22Rv1 (cell line): ENCODE data around the gene ANO8.
A peak's percentile ranks its signal among the peaks of the same experiment; 100 is the strongest.

ENCODE experiments used
- H3K27ac ChIP-seq: fragments of 450-650 bp; 2 replicates; pipeline ENCODE4 v1.5.1; 2017
- CTCF ChIP-seq: fragments of 450-650 bp; IDR thresholded peaks from 2 replicates; pipeline ENCODE4 v1.5.1; 2017; ENCODE audit warnings: mild to moderate bottlenecking
- ZFX ChIP-seq: fragments of 450-650 bp; IDR thresholded peaks from 2 replicates; pipeline ENCODE4 v1.6.1; 2017; ENCODE audit warnings: antibody characterized with exemption, borderline replicate concordance

Gene ANO8

GRCh38 chr19:17311455-17312188 lies 23.0 kb downstream of the ANO8 start:
- no peak for TF ChIP-seq CTCF
- no peak for TF ChIP-seq ZFX
- 0 out of 2 replicates have a peak overlapping the region, but pooled peaks have one; percentile 74 for H3K27ac ChIP-seq

DNA sequence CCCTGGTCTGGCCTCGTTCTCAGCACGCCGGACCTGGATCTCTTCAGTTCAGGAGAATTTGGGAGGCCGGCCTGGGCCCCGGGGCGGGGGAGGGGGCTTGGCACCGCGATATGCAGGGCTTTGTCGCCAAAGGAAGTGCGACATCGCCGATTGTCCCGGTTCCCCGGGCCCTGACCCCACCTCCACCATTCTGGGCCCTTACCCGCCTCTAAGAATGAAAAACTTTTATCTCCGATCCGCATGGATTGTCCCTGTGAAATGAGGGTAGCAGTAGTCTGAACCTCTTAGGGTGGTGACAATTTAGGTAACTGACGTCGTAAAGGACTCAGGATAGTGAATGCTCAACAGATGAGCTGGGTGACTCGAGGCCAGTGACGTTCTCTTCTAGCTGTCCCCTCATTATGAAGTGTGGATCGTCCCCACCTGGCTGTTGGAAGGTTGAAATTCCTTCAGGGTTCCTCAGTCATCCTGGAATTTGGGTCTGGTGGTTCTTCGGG lies 24.6 kb downstream of the ANO8 start:
- H3K27ac ChIP-seq: peak overlapping the region; percentile 74
- TF ChIP-seq CTCF (no peak), ZFX (no peak)

GRCh38 chr19:17309198-17309964 lies 25.3 kb downstream of the ANO8 start, which contains the start of gene DDA1:
Gene DDA1 (plus strand): TSS chr19:17309563. CDS start chr19:17309655, 92 bp downstream.
- H3K27ac ChIP-seq: peak within 1 kb of the TSS; percentile 74
- TF ChIP-seq ZFX (no peak), CTCF (no peak)

- TF ChIP-seq CTCF (no peak), ZFX (no peak)
- H3K27ac ChIP-seq: 0 out of 2 replicates have a peak overlapping the region, but pooled peaks have one; percentile 22
Observed at GRCh38 chr19:17307876-17308377, 26.7 kb downstream of the ANO8 start.

- H3K27ac ChIP-seq: peak overlapping the region; percentile 97
- no peak for TF ChIP-seq ZFX
- no peak for TF ChIP-seq CTCF
Observed at GRCh38 chr19:17306285-17306714, 28.4 kb downstream of the ANO8 start.

DNA sequence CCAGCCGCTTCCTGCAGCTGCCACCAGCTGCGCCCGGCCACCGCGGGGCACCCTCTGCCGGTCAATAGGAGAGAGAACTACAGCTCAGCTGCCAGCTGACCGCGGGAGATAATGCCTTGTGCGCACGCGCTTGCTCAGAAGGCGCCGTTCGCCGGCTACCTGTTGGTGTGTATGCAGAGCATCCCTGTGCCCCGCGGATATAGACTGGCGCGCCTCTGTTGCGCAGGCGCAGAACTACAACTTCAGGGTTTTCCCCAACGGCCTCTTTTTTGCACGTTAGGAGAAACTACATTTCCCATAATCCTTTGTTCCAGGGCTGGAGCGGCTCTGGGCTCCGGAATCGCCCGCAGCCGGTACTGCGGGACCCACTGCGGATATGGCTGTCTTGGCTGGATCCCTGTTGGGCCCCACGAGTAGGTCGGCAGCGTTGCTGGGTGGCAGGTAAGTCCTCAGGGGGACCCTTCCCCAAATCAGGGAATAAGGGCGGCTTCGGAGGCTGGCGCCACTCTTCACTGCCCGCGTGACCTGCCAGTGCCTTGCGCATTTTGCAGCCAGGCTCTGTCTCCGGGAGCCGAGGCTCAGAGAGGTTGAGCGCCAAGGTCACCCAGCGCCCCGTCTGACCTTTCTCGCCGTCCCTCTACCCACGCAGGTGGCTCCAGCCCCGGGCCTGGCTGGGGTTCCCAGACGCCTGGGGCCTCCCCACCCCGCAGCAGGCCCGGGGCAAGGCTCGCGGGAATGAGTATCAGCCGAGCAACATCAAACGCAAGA lies 29.0 kb downstream of the ANO8 start, which contains the start of gene MRPL34:
TSS of gene MRPL34 (plus strand) at position 356 of the 768 bp plus-strand sequence. CDS start at position 377, 21 bp downstream.
- TF ChIP-seq ZFX (no peak), CTCF (peak; percentile 95)
- H3K27ac ChIP-seq: peak within 1 kb of the TSS; percentile 97
